Thyroid gland (tissue), 4 donors: Measurements from ENCODE around the gene ATF3.

Source experiments
- CTCF ChIP-seq, 6 experiments: fragments of 200-600 bp in 3 of 6; fragments of 450-650 bp in 3 of 6; sonication (generic) in 3 of 6; IDR thresholded peaks; one replicate each; pipeline ENCODE4 v1.5.1; 2016 to 2019; ENCODE audit warnings: antibody characterized with exemption in 6 of 6, mild to moderate bottlenecking in 2 of 6, inconsistent platforms in 1 of 6, moderate library complexity in 1 of 6
- POLR2A ChIP-seq, 2 donors: fragments of 450-650 bp; IDR thresholded peaks; one replicate each; pipeline ENCODE4 v1.6.1; 2017; ENCODE audit warnings: antibody characterized with exemption in 2 of 2, mild to moderate bottlenecking in 2 of 2, moderate library complexity in 1 of 2

- no peak for TF ChIP-seq CTCF (IDR thresholded peaks at IDR 0.05)
- TF ChIP-seq POLR2A (IDR thresholded peaks at IDR 0.05): no peak
Measured at GRCh38 chr1:212582808-212583615, 25.5 kb upstream of the ATF3 start.
